DND-41 (cell line): ENCODE measurements around the gene DPYD.

ENCODE experiments used
- ATAC-seq: fragments of 200-7000 bp; cut with Tn5 transposase; 3 replicates; pipeline ENCODE4 v1.9.1; 2021; ENCODE audit warnings: low read depth; ENCODE audit not compliant: insufficient read depth
- DNase-seq: peaks from one replicate; pipeline ENCODE4 v3.0.0-alpha.2; 2020
- H2AFZ ChIP-seq: 2 replicates; pipeline ENCODE4 v1.6.0; 2012; ENCODE audit warnings: low read depth, low read length
- H3K27ac ChIP-seq: 2 replicates; pipeline ENCODE4 v1.5.1; 2012; ENCODE audit warnings: low read length, inconsistent platforms
- H3K27me3 ChIP-seq: fragments of 200-600 bp; sonication (generic); 2 replicates; pipeline ENCODE4 v1.6.0; 2012; ENCODE audit warnings: low read length, mild to moderate bottlenecking, inconsistent platforms; ENCODE audit not compliant: insufficient read depth, poor library complexity
- H3K36me3 ChIP-seq: 2 replicates; pipeline ENCODE4 v1.5.1; 2012; ENCODE audit warnings: low read length, inconsistent platforms; ENCODE audit not compliant: insufficient read depth
- H3K4me1 ChIP-seq: 2 replicates; pipeline ENCODE4 v1.5.1; 2012; ENCODE audit warnings: mild to moderate bottlenecking, low read length; ENCODE audit not compliant: insufficient read depth
- H3K4me2 ChIP-seq: 2 replicates; pipeline ENCODE4 v1.6.0; 2012; ENCODE audit warnings: mild to moderate bottlenecking, moderate library complexity, low read length, inconsistent platforms; ENCODE audit not compliant: insufficient read depth
- H3K4me3 ChIP-seq, 2 experiments: fragments of 200-600 bp in 1 of 2; shearing (Covaris generic) in 1 of 2; 2 replicates each; pipeline ENCODE4 v1.5.1; 2012 to 2016; ENCODE audit warnings: inconsistent platforms in 2 of 2, low read length in 2 of 2, mild to moderate bottlenecking in 2 of 2, low read depth in 1 of 2, moderate library complexity in 1 of 2
- H3K79me2 ChIP-seq: 2 replicates; pipeline ENCODE4 v1.6.0; 2012; ENCODE audit warnings: low read length, inconsistent platforms; ENCODE audit not compliant: insufficient read depth
- H3K9ac ChIP-seq: 2 replicates; pipeline ENCODE4 v1.6.0; 2012; ENCODE audit warnings: low read depth, mild to moderate bottlenecking, inconsistent platforms, low read length, moderate library complexity
- H3K9me3 ChIP-seq: 2 replicates; pipeline ENCODE4 v1.5.1; 2012; ENCODE audit warnings: low read length, moderate library complexity, mild to moderate bottlenecking, inconsistent platforms; ENCODE audit not compliant: insufficient read depth, severe bottlenecking
- H4K20me1 ChIP-seq: 2 replicates; pipeline ENCODE4 v1.6.0; 2012; ENCODE audit warnings: low read length; ENCODE audit not compliant: insufficient read depth
- EZH2 ChIP-seq: IDR thresholded peaks from 3 replicates; pipeline ENCODE4 v1.6.1; 2012; ENCODE audit warnings: borderline replicate concordance, low read depth, mild to moderate bottlenecking, moderate library complexity, low read length, inconsistent platforms; ENCODE audit not compliant: severe bottlenecking
- TF ChIP-seq, protein P1 (sequence below): IDR thresholded peaks from 2 replicates; pipeline ENCODE4 v1.5.1; 2012; ENCODE audit warnings: borderline replicate concordance, low read length, moderate library complexity, mild to moderate bottlenecking; ENCODE audit not compliant: poor library complexity, severe bottlenecking; ENCODE audit errors: extremely low read depth

DPYD gene

DNA sequence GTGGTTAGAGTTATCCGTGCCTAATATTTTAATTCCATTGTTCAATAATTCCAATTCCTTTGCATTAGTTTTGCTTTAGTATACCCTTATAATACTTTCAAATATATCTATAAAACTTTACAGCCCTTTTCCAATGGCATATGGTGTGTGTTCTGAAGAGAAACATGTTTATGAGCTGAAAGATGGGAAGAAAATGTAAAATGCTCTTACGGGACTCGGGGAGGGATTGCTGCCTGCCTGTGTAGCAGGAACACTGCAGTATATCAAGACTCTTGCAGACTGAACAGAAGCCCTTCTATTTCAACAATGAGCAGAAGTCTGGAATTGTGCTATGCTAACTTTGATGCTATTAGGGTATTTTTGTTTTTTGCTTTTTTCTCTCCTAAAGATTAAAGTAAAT, 792.4 kb downstream of the DPYD start:
- TF ChIP-seq, protein P1, sequence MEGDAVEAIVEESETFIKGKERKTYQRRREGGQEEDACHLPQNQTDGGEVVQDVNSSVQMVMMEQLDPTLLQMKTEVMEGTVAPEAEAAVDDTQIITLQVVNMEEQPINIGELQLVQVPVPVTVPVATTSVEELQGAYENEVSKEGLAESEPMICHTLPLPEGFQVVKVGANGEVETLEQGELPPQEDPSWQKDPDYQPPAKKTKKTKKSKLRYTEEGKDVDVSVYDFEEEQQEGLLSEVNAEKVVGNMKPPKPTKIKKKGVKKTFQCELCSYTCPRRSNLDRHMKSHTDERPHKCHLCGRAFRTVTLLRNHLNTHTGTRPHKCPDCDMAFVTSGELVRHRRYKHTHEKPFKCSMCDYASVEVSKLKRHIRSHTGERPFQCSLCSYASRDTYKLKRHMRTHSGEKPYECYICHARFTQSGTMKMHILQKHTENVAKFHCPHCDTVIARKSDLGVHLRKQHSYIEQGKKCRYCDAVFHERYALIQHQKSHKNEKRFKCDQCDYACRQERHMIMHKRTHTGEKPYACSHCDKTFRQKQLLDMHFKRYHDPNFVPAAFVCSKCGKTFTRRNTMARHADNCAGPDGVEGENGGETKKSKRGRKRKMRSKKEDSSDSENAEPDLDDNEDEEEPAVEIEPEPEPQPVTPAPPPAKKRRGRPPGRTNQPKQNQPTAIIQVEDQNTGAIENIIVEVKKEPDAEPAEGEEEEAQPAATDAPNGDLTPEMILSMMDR = no peak
- TF ChIP-seq EZH2 = no peak
- DNase-seq (no peak), ATAC-seq (no peak)
- no peaks in the 10 kb centered on the region for H3K27me3 ChIP-seq
- H2AFZ ChIP-seq = no peak overlapping the region
- no peak overlapping the region for H3K4me2 ChIP-seq
- H3K4me3 ChIP-seq = no peak overlapping the region
- no peaks in the 10 kb centered on the region for H3K4me1 ChIP-seq
- H3K9ac ChIP-seq = no peak overlapping the region
- H3K9me3 ChIP-seq = no peaks in the 10 kb centered on the region
- no peaks in the 10 kb centered on the region; the same call in 1 of the 2 replicates for H3K36me3 ChIP-seq
- no peak overlapping the region for H3K27ac ChIP-seq
- H3K79me2 ChIP-seq = no peaks in the 10 kb centered on the region
- no peaks in the 10 kb centered on the region for H4K20me1 ChIP-seq

DNA sequence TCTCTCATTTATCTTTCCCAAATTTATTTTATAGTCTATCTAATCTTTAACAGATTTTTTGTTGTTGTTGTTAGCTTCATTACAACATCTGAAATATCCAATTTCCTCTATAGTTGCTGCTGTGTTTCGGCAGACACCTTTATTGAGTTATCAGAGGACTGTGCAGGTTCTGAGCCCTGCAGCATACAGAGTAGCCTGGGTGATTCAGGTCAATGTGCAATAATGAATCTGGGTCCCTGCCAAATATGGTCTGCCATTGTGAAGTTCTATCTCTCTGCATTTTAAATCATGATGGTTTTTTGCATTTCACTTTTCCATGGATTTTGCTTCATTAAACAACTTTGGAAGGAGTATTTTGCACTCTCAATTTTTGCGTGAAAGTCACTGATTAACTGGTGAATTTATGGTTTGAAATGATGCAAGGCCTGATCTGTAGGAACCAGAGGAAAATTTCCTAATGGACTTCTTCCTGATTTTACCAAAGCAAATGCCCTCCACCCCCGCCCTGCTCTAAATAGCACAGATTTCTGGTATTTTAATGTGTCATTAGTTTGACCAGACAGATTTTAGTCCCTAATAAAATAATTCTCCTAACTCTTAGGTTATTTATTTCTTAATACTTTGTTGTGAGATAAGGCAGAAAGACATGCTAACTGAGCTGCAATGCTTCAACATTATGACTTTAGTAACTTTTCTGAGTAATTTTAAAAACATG, 797.0 kb downstream of the DPYD start:
- no peaks in the 10 kb centered on the region for H3K4me1 ChIP-seq
- H3K9ac ChIP-seq = no peak overlapping the region
- DNase-seq = no peak
- H3K27ac ChIP-seq = no peak overlapping the region
- no peak overlapping the region for H2AFZ ChIP-seq
- ATAC-seq = no peak
- H3K9me3 ChIP-seq = no peaks in the 10 kb centered on the region
- TF ChIP-seq, protein P1 = no peak
- TF ChIP-seq EZH2 = no peak
- H3K4me3 ChIP-seq = no peak overlapping the region
- H3K79me2 ChIP-seq = no peaks in the 10 kb centered on the region
- H3K4me2 ChIP-seq = no peak overlapping the region
- no peaks in the 10 kb centered on the region for H4K20me1 ChIP-seq
- H3K36me3 ChIP-seq = no peaks in the 10 kb centered on the region; the same call in 1 of the 2 replicates
- H3K27me3 ChIP-seq = no peaks in the 10 kb centered on the region

DNA sequence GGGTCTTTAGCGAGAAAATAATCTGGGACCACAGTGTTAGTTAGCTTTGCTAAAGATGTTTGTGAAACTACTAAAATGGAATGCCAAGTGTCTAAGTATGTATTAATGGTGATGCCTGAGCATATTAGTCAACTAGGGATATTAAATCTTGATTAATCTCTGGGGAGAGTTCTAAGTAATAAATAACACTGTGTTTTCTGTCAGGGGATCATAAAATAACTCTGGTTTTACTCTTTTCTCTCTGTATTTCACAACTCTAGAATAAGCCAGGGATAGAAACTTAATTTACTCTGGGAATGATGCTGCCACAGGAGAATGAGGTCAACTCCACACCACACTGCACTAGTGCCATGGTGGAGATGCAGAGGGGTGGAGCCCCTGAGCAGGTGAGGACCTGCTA, 800.0 kb downstream of the DPYD start:
- Histone ChIP-seq H3K4me2 (no peak overlapping the region), H4K20me1 (no peaks in the 10 kb centered on the region), H3K79me2 (no peaks in the 10 kb centered on the region), H3K4me1 (no peaks in the 10 kb centered on the region), H3K9ac (no peak overlapping the region), H3K27ac (no peak overlapping the region), H3K9me3 (no peaks in the 10 kb centered on the region), H3K4me3 (no peak overlapping the region), H2AFZ (no peak overlapping the region), H3K27me3 (no peaks in the 10 kb centered on the region), H3K36me3 (no peaks in the 10 kb centered on the region; the same call in 1 of the 2 replicates)
- DNase-seq = no peak
- ATAC-seq = no peak
- TF ChIP-seq EZH2 = no peak
- TF ChIP-seq, protein P1 = no peak
